Activated CD8-positive, alpha-beta T cell treated with anti-CD3 and anti-CD28 coated beads for 36 hours (primary cell): Measurements from ENCODE around the gene UBASH3B. TPM values are rescaled to one million over a fixed set of nuclear protein-coding genes. Genes with fewer than 3 reads are reported as not detected.

ENCODE experiments used
- ATAC-seq: fragments of 200-7000 bp; cut with Tn5 transposase; one replicate; pipeline ENCODE4 v1.10.0; 2021; ENCODE audit warnings: mild to moderate bottlenecking, moderate library complexity
- CTCF ChIA-PET: fragments of 350-600 bp; sonication (Branson Sonifier 250); formaldehyde crosslinking; loops from one replicate; lab custom pipeline; 2021; ENCODE audit warnings: antibody characterized with exemption; lab: Charles Lee
- POLR2A ChIA-PET: fragments of 350-600 bp; sonication (Branson Sonifier 250); formaldehyde crosslinking; loops from one replicate; lab custom pipeline; 2021; ENCODE audit warnings: antibody characterized with exemption; lab: Charles Lee
- DNase-seq: peaks from one replicate; pipeline ENCODE4 v3.0.0-alpha.2; 2020
- H3K27ac Mint-ChIP-seq: one replicate; pipeline ENCODE4 v1.8.0; 2021; ENCODE audit warnings: mild to moderate bottlenecking, mixed read lengths
- H3K27me3 Mint-ChIP-seq: one replicate; pipeline ENCODE4 v1.8.0; 2021; ENCODE audit warnings: mixed read lengths
- H3K36me3 Mint-ChIP-seq: one replicate; pipeline ENCODE4 v1.8.0; 2021; ENCODE audit warnings: low read depth, mixed read lengths
- H3K4me1 Mint-ChIP-seq: one replicate; pipeline ENCODE4 v1.8.0; 2021; ENCODE audit warnings: low read depth, mixed read lengths
- H3K4me3 Mint-ChIP-seq: one replicate; pipeline ENCODE4 v1.8.0; 2021; ENCODE audit warnings: mild to moderate bottlenecking, moderate library complexity, mixed read lengths
- H3K9me3 Mint-ChIP-seq: one replicate; pipeline ENCODE4 v1.8.0; 2021; ENCODE audit warnings: mixed read lengths
- CTCF ChIP-seq: fragments of 200-600 bp; IDR thresholded peaks from one replicate; pipeline ENCODE4 v1.8.0; 2022; ENCODE audit warnings: antibody characterized with exemption, mild to moderate bottlenecking
- intact Hi-C: fragments of 100-400 bp; cut with micrococcal nuclease; formaldehyde crosslinking; loops from one replicate; pipeline ENCODE4 v1.10.0; 2022
- total RNA-seq, 2 experiments: library from RNA; stranded (reverse); gene quantifications; one replicate each; pipeline ENCODE4 v1.2.3, GENCODE V29; 2021

The UBASH3B gene
- total RNA-seq, 2 experiments from 2014 or later = 36.1 to 40.6 TPM

GRCh38 chr11:122670131-122670530 lies 14.6 kb downstream of the UBASH3B start:
- ChIA-PET POLR2A (interaction anchor here (0.7 to 3.3 kb wide), 7 partner anchors 10 to 168 kb away, joined by 3 to 20 read pairs (median 4); partner anchors contain the start of gene CRTAM), CTCF (interaction anchor here (0.6 to 9.9 kb wide), 7 partner anchors 11 to 184 kb away, joined by 3 to 71 read pairs (median 3); partner anchors contain the start of gene UBASH3B)
- Mint-ChIP-seq H3K4me3 (no peak overlapping the region), H3K4me1 (peaks cover 65% of the 10 kb centered on the region), H3K27ac (no peak overlapping the region), H3K9me3 (peaks cover 8% of the 10 kb centered on the region), H3K27me3 (no peaks in the 10 kb centered on the region), H3K36me3 (peaks cover 42% of the 10 kb centered on the region)
- TF ChIP-seq CTCF = no peak
- ATAC-seq (no peak), DNase-seq (no peak)
- intact Hi-C loops = no loop called here

DNA sequence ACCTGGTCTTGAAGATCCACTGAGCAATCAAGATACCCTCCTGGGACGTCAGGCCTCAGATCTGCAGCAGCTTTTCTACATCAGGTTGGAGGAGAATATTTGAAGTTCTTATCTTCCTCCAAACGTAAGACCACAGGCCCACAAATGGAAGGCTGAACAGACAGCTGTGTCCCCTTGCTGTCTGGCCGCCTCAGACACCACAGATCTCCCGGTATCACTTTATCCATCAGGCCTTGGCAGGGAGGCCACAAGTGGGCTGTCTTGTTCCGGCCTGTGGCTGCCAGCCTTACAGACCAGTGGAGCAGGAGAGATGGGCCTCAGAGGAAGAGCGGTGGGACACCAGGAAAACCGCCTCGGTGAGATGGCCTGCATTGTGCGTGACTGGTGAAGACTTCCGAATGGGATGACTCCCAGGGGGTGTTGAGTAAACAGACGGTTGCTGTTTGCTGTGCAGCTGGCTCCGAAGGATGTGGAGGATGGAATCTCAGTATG lies 15.9 kb downstream of the UBASH3B start:
- Mint-ChIP-seq H3K27me3 (no peaks in the 10 kb centered on the region), H3K4me3 (no peak overlapping the region), H3K27ac (no peak overlapping the region), H3K9me3 (peaks cover 8% of the 10 kb centered on the region), H3K4me1 (peaks cover 74% of the 10 kb centered on the region), H3K36me3 (peaks cover 42% of the 10 kb centered on the region)
- DNase-seq (no peak), ATAC-seq (no peak)
- no peak for TF ChIP-seq CTCF
- POLR2A ChIA-PET = interaction anchor here (4.6 kb wide), 1 partner anchor 15 kb away, joined by 18 read pairs; the partner anchor contains the start of gene UBASH3B
- intact Hi-C loops = no loop called here
- CTCF ChIA-PET = interaction anchor here (6.1 to 9.9 kb wide), 2 partner anchors 14 to 84 kb away, joined by 33 to 71 read pairs; partner anchors contain the start of gene UBASH3B

GRCh38 chr11:122672892-122673291 lies 17.4 kb downstream of the UBASH3B start:
- CTCF ChIA-PET = interaction anchor here (0.9 to 9.9 kb wide), 6 partner anchors 10 to 108 kb away, joined by 3 to 71 read pairs (median 4); no protein-coding TSS in a partner anchor
- POLR2A ChIA-PET = interaction anchor here (1.3 to 4.6 kb wide), 2 partner anchors 11 to 17 kb away, joined by 3 to 18 read pairs; partner anchors contain the start of gene UBASH3B
- H3K4me3 Mint-ChIP-seq = no peak overlapping the region
- peaks cover 8% of the 10 kb centered on the region for H3K9me3 Mint-ChIP-seq
- peaks cover 35% of the 10 kb centered on the region for H3K36me3 Mint-ChIP-seq
- DNase-seq = no peak
- no peaks in the 10 kb centered on the region for H3K27me3 Mint-ChIP-seq
- no peak for ATAC-seq
- TF ChIP-seq CTCF = no peak
- peak overlapping the region; percentile 10 for H3K27ac Mint-ChIP-seq
- intact Hi-C loops = no loop called here
- peaks cover 72% of the 10 kb centered on the region for H3K4me1 Mint-ChIP-seq

DNA sequence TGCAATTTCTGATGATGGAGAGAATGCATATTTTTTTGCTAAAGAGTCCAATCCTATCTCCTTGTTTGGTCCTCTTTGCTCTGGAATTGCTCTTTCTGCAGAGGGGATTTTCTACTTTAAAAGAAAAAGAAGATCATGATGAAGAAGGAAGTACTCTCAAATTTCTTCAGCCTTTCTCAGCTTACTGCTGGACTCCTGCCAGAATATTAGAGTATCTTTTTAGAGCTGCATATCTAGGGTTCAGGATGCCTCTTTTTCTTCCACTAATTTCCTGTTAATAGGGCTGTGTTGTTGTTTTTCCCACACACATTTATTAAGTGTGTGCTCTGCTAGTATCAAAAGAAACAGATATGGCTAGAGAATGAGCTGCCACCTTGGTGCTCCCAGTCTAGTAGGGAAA lies 18.2 kb downstream of the UBASH3B start:
- DNase-seq = no peak
- no peak for ATAC-seq
- Mint-ChIP-seq H3K27ac (no peak overlapping the region), H3K4me1 (peaks cover 70% of the 10 kb centered on the region), H3K4me3 (no peak overlapping the region), H3K27me3 (no peaks in the 10 kb centered on the region), H3K9me3 (peaks cover 8% of the 10 kb centered on the region), H3K36me3 (peaks cover 31% of the 10 kb centered on the region)
- TF ChIP-seq CTCF = no peak
- intact Hi-C loops = no loop called here
- POLR2A ChIA-PET = interaction anchor here (0.7 to 4.6 kb wide), 3 partner anchors 12 to 69 kb away, joined by 3 to 18 read pairs (median 3); partner anchors contain the start of gene UBASH3B
- CTCF ChIA-PET = interaction anchor here (0.6 to 9.9 kb wide), 15 partner anchors 9 to 183 kb away, joined by 3 to 71 read pairs (median 4); partner anchors contain the start of gene UBASH3B

- Mint-ChIP-seq H3K27me3 (no peaks in the 10 kb centered on the region), H3K36me3 (peaks cover 9% of the 10 kb centered on the region), H3K27ac (peak overlapping the region; percentile 74), H3K4me3 (no peak overlapping the region), H3K4me1 (peaks cover 56% of the 10 kb centered on the region), H3K9me3 (no peaks in the 10 kb centered on the region)
- POLR2A ChIA-PET = no interaction called here
- DNase-seq (peak; percentile 68), ATAC-seq (peak; percentile 43)
- TF ChIP-seq CTCF = no peak
- intact Hi-C loops = no loop called here
- CTCF ChIA-PET = interaction anchor here (3.3 to 3.8 kb wide), 2 partner anchors 17 to 20 kb away, joined by 11 to 21 read pairs; no protein-coding TSS in a partner anchor
Observed at GRCh38 chr11:122676638-122677037, 21.1 kb downstream of the UBASH3B start.
